Measurements from ENCODE around the gene VIL1. TPM values are rescaled to one million over a fixed set of nuclear protein-coding genes. Genes with fewer than 3 reads are reported as not detected.

The VIL1 gene
- total and polyA plus RNA-seq, 2 of the 13 experiments (the other 11 are each of a cell fraction or from before 2014, with no cell fraction given), result 287 to 301 TPM

- TF ChIP-seq NCOA2 (CRISPR knock-in tag; IDR thresholded peaks at IDR 0.05) (peak; percentile 78), ISL2 (CRISPR knock-in tag; IDR thresholded peaks at IDR 0.05) (peak; percentile 91), ZFP36 (IDR thresholded peaks at IDR 0.05; ENCODE audit: borderline replicate concordance, low read depth, low read length, partially characterized antibody) (no peak), ZNF749 (CRISPR knock-in tag; IDR thresholded peaks at IDR 0.05; ENCODE audit: borderline replicate concordance) (peak; percentile 67; the same call in 1 of the 2 replicates), ZSCAN29 (CRISPR knock-in tag; conservative IDR thresholded peaks at IDR 0.05) (peak; percentile 93), XBP1 (CRISPR knock-in tag; IDR thresholded peaks at IDR 0.05) (no peak), ZNF274 (CRISPR knock-in tag; IDR thresholded peaks at IDR 0.05) (peak; percentile 65; the same call in 1 of the 2 replicates), YEATS4 (CRISPR knock-in tag; IDR thresholded peaks at IDR 0.05; ENCODE audit: borderline replicate concordance) (peak; percentile 96), AGO2 (optimal IDR thresholded peaks at IDR 0.05; ENCODE audit: low read depth, low read length) (peak; percentile 71), ZNF713 (CRISPR knock-in tag; IDR thresholded peaks at IDR 0.05) (no peak), CHD2 (IDR thresholded peaks at IDR 0.05; ENCODE audit: low read depth, low read length) (0 out of 2 replicates have a peak, but pooled peaks have one; percentile 23), KLF12 (CRISPR knock-in tag; IDR thresholded peaks at IDR 0.05; ENCODE audit: borderline replicate concordance) (peak; percentile 52; the same call in 1 of the 2 replicates), SNRNP70 (IDR thresholded peaks at IDR 0.05; ENCODE audit: low read depth, low read length) (no peak), ZNF224 (CRISPR knock-in tag; IDR thresholded peaks at IDR 0.05) (peak; percentile 58; the same call in 1 of the 2 replicates), RBAK (CRISPR knock-in tag; IDR thresholded peaks at IDR 0.05) (peak; percentile 63), KDM1A (CRISPR knock-in tag; IDR thresholded peaks at IDR 0.05) (peak; percentile 73), BRCA1 (CRISPR knock-in tag; IDR thresholded peaks at IDR 0.05) (peak; percentile 45), CHD4 (IDR thresholded peaks at IDR 0.05; ENCODE audit: borderline replicate concordance, low read length) (peak; percentile 75; the same call in 1 of the 2 replicates), KLF13 (CRISPR knock-in tag; IDR thresholded peaks at IDR 0.05) (no peak; the same call in 1 of the 2 replicates), CENPBD1 (CRISPR knock-in tag; IDR thresholded peaks at IDR 0.05; ENCODE audit: borderline replicate concordance, low read depth) (no peak), CENPX (CRISPR knock-in tag; IDR thresholded peaks at IDR 0.05) (no peak), GLMP (CRISPR knock-in tag; IDR thresholded peaks at IDR 0.05; ENCODE audit: borderline replicate concordance) (no peak), FOSL2 (CRISPR knock-in tag; IDR thresholded peaks at IDR 0.05) (peak; percentile 69), IRX3 (CRISPR knock-in tag; IDR thresholded peaks at IDR 0.05; ENCODE audit: borderline replicate concordance, low read depth) (no peak), ZFP91 (CRISPR knock-in tag; IDR thresholded peaks at IDR 0.05; ENCODE audit: borderline replicate concordance) (peak; percentile 97)
- TF ChIP-seq, protein P1, sequence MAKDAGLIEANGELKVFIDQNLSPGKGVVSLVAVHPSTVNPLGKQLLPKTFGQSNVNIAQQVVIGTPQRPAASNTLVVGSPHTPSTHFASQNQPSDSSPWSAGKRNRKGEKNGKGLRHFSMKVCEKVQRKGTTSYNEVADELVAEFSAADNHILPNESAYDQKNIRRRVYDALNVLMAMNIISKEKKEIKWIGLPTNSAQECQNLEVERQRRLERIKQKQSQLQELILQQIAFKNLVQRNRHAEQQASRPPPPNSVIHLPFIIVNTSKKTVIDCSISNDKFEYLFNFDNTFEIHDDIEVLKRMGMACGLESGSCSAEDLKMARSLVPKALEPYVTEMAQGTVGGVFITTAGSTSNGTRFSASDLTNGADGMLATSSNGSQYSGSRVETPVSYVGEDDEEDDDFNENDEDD (CRISPR knock-in tag; IDR thresholded peaks at IDR 0.05; ENCODE audit: borderline replicate concordance), result peak; percentile 86; the same call in 1 of the 2 replicates
These were observed 22.9 kb upstream of the VIL1 start (continued) for GRCh38 chr2:218395826-218396687.

Measured in HepG2 (cell line).